ENCODE measurements around the gene CD40. TPM values are rescaled to one million over a fixed set of nuclear protein-coding genes. Genes with fewer than 3 reads are reported as not detected.

CD40 gene
- total RNA-seq = 1 to 10 TPM; 1.7 to 10.0 (median 4.0) TPM
- polyA plus RNA-seq = 1 to 10 TPM; 4.0 to 5.2 TPM
- total RNA-seq = 5.0 reads per million, percentile 24 among the genes with 10 or more reads in this experiment

DNA sequence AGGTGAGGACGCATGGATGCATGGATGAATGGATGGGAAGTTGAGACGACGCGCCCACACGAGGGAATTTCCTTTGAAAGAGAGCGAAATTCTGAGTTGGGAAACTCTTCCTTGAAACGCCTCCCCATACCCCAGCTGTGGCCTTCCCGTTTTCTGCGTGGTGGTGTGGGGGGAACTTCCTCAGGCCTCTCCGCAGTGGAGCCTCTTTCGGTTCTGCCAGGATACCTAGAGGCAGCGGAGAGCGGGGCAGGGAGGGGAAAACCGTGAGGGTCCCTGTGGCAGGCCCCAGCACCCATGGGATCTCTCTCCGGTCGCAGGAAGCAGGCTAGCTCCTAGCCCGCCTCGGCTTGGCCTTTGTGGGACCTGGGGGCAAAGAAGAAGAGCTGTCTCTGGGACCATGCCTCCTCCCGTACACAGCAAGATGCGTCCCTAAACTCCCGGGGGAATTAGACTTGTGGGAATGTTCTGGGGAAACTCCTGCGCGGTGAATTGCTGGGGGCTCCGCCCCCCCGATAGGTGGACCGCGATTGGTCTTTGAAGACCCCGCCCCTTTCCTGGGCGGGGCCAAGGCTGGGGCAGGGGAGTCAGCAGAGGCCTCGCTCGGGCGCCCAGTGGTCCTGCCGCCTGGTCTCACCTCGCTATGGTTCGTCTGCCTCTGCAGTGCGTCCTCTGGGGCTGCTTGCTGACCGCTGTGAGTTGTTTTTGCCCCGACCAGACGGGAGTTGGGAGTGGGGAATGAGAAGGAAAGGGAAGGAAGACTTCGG is at the start of gene CD40:
TSS of gene CD40 (plus strand) at position 611 of the 764 bp plus-strand sequence. CDS start at position 641, 30 bp downstream.
- POLR2A ChIA-PET = interaction anchor here (1.4 kb wide), 1 partner anchor 29 kb away, joined by 4 read pairs; no protein-coding TSS in a partner anchor
- CTCF ChIA-PET = interaction anchor here (0.6 to 0.7 kb wide), 2 partner anchors 112 to 141 kb away, joined by 3 read pairs; no protein-coding TSS in a partner anchor
- ATAC-seq = peak; percentile 96
- peak within 1 kb of the TSS in 7 of 9 donors; percentile 12 to 89 (median 77) for H3K27ac Mint-ChIP-seq
- H3K27ac ChIP-seq (ENCODE audit: low read depth, low read length) = peak within 1 kb of the TSS; percentile 56
- H3K27me3 Mint-ChIP-seq = peaks cover 0 to 29% (median 9%) of the 10 kb centered on the region in 5 donors
- H3K36me3 Mint-ChIP-seq = peaks cover 0 to 6% (median 0%) of the 10 kb centered on the region in 5 donors
- H3K4me1 ChIP-seq (ENCODE audit: control insufficient read depth in 2 of 2, insufficient read depth in 2 of 2, low read length in 2 of 2) = peaks cover 0 to 5% of the 10 kb centered on the region in 2 donors
- DNase-seq = peak; percentile 61 to 75 (median 66)
- H3K27me3 ChIP-seq (ENCODE audit: control insufficient read depth in 2 of 2, insufficient read depth in 2 of 2, low read length in 2 of 2) = no peaks in the 10 kb centered on the region
- H3K4me3 Mint-ChIP-seq = peak within 1 kb of the TSS; percentile 89 to 96 (median 92)
- H3K4me3 ChIP-seq (ENCODE audit: low read length) = peak within 1 kb of the TSS; percentile 72
- intact Hi-C loops (cut with micrococcal nuclease) = loop anchor here in 1 of 2 donors (1.0 kb wide), 1 partner anchor 29 kb away; the partner anchor contains the start of gene NCOA5
- no peaks in the 10 kb centered on the region for H3K9me3 ChIP-seq (ENCODE audit: control insufficient read depth in 2 of 3, low read length in 3 of 3)
- H3K4me1 Mint-ChIP-seq = peaks cover 12 to 35% (median 23%) of the 10 kb centered on the region in 7 donors
- peaks cover 0 to 2% (median 0%) of the 10 kb centered on the region in 11 donors for H3K9me3 Mint-ChIP-seq
- H3K36me3 ChIP-seq (ENCODE audit: control insufficient read depth in 2 of 3, insufficient read depth in 3 of 3, low read length in 3 of 3) = peaks cover 0 to 5% (median 0%) of the 10 kb centered on the region in 3 experiments

GRCh38 chr20:46070215-46070900 is 47.8 kb upstream of the CD40 start:
- no peaks in the 10 kb centered on the region for H3K9me3 Mint-ChIP-seq
- H3K4me3 ChIP-seq (ENCODE audit: low read length) = no peak overlapping the region
- H3K4me3 Mint-ChIP-seq = no peak overlapping the region

GRCh38 chr20:46071573-46071972 is 46.5 kb upstream of the CD40 start:
- Histone ChIP-seq H3K36me3 (ENCODE audit: control insufficient read depth in 2 of 3, insufficient read depth in 3 of 3, low read length in 3 of 3) (peaks cover 10 to 64% (median 16%) of the 10 kb centered on the region in 3 experiments), H3K27me3 (ENCODE audit: control insufficient read depth in 2 of 2, insufficient read depth in 2 of 2, low read length in 2 of 2) (no peaks in the 10 kb centered on the region), H3K27ac (ENCODE audit: low read depth, low read length) (no peak overlapping the region), H3K9me3 (ENCODE audit: control insufficient read depth in 2 of 3, low read length in 3 of 3) (no peaks in the 10 kb centered on the region), H3K4me1 (ENCODE audit: control insufficient read depth in 2 of 2, insufficient read depth in 2 of 2, low read length in 2 of 2) (no peaks in the 10 kb centered on the region), H3K4me3 (ENCODE audit: low read length) (no peak overlapping the region)
- Mint-ChIP-seq H3K27ac (no peak overlapping the region), H3K4me1 (peaks cover 5 to 9% (median 8%) of the 10 kb centered on the region in 7 donors), H3K36me3 (peaks cover 11 to 40% (median 39%) of the 10 kb centered on the region in 5 donors), H3K9me3 (no peaks in the 10 kb centered on the region), H3K4me3 (no peak overlapping the region), H3K27me3 (no peaks in the 10 kb centered on the region)
- intact Hi-C loops (cut with micrococcal nuclease) = no loop called here
- DNase-seq = no peak
- ChIA-PET CTCF (no interaction called here), POLR2A (no interaction called here)
- ATAC-seq = no peak

More at GRCh38 chr20:46070215-46070900, 47.8 kb upstream of the CD40 start:
- Mint-ChIP-seq H3K4me1 (peaks cover under 1 to 9% (median 8%) of the 10 kb centered on the region in 7 donors), H3K36me3 (peaks cover 15 to 46% (median 45%) of the 10 kb centered on the region in 5 donors), H3K27me3 (no peaks in the 10 kb centered on the region), H3K27ac (no peak overlapping the region)
- Histone ChIP-seq H3K36me3 (ENCODE audit: control insufficient read depth in 2 of 3, insufficient read depth in 3 of 3, low read length in 3 of 3) (peaks cover 16 to 70% (median 27%) of the 10 kb centered on the region in 3 experiments), H3K9me3 (ENCODE audit: control insufficient read depth in 2 of 3, low read length in 3 of 3) (no peaks in the 10 kb centered on the region), H3K27me3 (ENCODE audit: control insufficient read depth in 2 of 2, insufficient read depth in 2 of 2, low read length in 2 of 2) (no peaks in the 10 kb centered on the region), H3K27ac (ENCODE audit: low read depth, low read length) (no peak overlapping the region), H3K4me1 (ENCODE audit: control insufficient read depth in 2 of 2, insufficient read depth in 2 of 2, low read length in 2 of 2) (no peaks in the 10 kb centered on the region)
- DNase-seq (no peak), ATAC-seq (no peak)
- CTCF ChIA-PET = no interaction called here
- intact Hi-C loops (cut with micrococcal nuclease) = no loop called here
- POLR2A ChIA-PET = no interaction called here

GRCh38 chr20:46073024-46073423 is 45.1 kb upstream of the CD40 start:
- Mint-ChIP-seq H3K9me3 (no peaks in the 10 kb centered on the region), H3K4me3 (no peak overlapping the region), H3K27me3 (no peaks in the 10 kb centered on the region), H3K27ac (no peak overlapping the region), H3K36me3 (peaks cover 11 to 39% (median 31%) of the 10 kb centered on the region in 5 donors), H3K4me1 (peaks cover 5 to 17% (median 9%) of the 10 kb centered on the region in 7 donors)
- Histone ChIP-seq H3K27ac (ENCODE audit: low read depth, low read length) (no peak overlapping the region), H3K27me3 (ENCODE audit: control insufficient read depth in 2 of 2, insufficient read depth in 2 of 2, low read length in 2 of 2) (no peaks in the 10 kb centered on the region), H3K4me3 (ENCODE audit: low read length) (no peak overlapping the region), H3K4me1 (ENCODE audit: control insufficient read depth in 2 of 2, insufficient read depth in 2 of 2, low read length in 2 of 2) (no peaks in the 10 kb centered on the region), H3K9me3 (ENCODE audit: control insufficient read depth in 2 of 3, low read length in 3 of 3) (no peaks in the 10 kb centered on the region), H3K36me3 (ENCODE audit: control insufficient read depth in 2 of 3, insufficient read depth in 3 of 3, low read length in 3 of 3) (peaks cover 5 to 60% (median 9%) of the 10 kb centered on the region in 3 experiments)
- ChIA-PET CTCF (interaction anchor here (0.6 kb wide), 1 partner anchor 303 kb away, joined by 3 read pairs; no protein-coding TSS in a partner anchor), POLR2A (no interaction called here)
- ATAC-seq (no peak), DNase-seq (no peak)
- intact Hi-C loops (cut with micrococcal nuclease) = no loop called here

DNA sequence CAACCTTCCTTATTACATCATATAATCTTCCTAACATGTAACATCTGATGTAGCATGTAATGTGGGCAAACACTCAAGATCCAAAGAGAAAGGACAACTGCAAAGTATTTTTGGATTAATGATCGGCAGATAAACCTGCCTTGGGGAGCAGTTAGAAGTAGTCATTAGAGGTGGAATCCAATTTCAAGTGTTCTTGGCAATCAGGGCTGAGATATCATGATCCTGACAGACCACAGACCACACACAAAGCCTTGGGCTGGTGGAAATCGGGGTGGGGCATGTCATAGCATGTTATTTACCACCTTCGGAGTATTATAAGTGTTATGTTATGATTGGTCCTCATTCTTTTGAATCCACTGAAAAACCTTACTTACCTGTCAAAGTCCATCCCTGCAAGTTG is 44.7 kb upstream of the CD40 start:
- no peak overlapping the region for H3K27ac Mint-ChIP-seq
- H3K36me3 ChIP-seq (ENCODE audit: control insufficient read depth in 2 of 3, insufficient read depth in 3 of 3, low read length in 3 of 3) = peaks cover 5 to 60% (median 9%) of the 10 kb centered on the region in 3 experiments
- H3K27me3 Mint-ChIP-seq = no peaks in the 10 kb centered on the region
- H3K4me1 ChIP-seq (ENCODE audit: control insufficient read depth in 2 of 2, insufficient read depth in 2 of 2, low read length in 2 of 2) = no peaks in the 10 kb centered on the region
- POLR2A ChIA-PET = no interaction called here
- peaks cover 5 to 17% (median 11%) of the 10 kb centered on the region in 7 donors for H3K4me1 Mint-ChIP-seq
- H3K4me3 ChIP-seq (ENCODE audit: low read length) = no peak overlapping the region
- intact Hi-C loops (cut with micrococcal nuclease) = no loop called here
- DNase-seq = no peak
- ATAC-seq = no peak
- no peaks in the 10 kb centered on the region for H3K27me3 ChIP-seq (ENCODE audit: control insufficient read depth in 2 of 2, insufficient read depth in 2 of 2, low read length in 2 of 2)
- no peak overlapping the region for H3K4me3 Mint-ChIP-seq
- peaks cover 10 to 39% (median 27%) of the 10 kb centered on the region in 5 donors for H3K36me3 Mint-ChIP-seq
- H3K27ac ChIP-seq (ENCODE audit: low read depth, low read length) = no peak overlapping the region
- CTCF ChIA-PET = no interaction called here
- no peaks in the 10 kb centered on the region for H3K9me3 Mint-ChIP-seq
- H3K9me3 ChIP-seq (ENCODE audit: control insufficient read depth in 2 of 3, low read length in 3 of 3) = no peaks in the 10 kb centered on the region

- Mint-ChIP-seq H3K27ac (no peak overlapping the region), H3K9me3 (no peaks in the 10 kb centered on the region), H3K27me3 (no peaks in the 10 kb centered on the region), H3K4me3 (no peak overlapping the region), H3K4me1 (peaks cover 5 to 17% (median 13%) of the 10 kb centered on the region in 7 donors), H3K36me3 (peaks cover 9 to 42% (median 23%) of the 10 kb centered on the region in 5 donors)
- peaks cover 5 to 60% (median 8%) of the 10 kb centered on the region in 3 experiments for H3K36me3 ChIP-seq (ENCODE audit: control insufficient read depth in 2 of 3, insufficient read depth in 3 of 3, low read length in 3 of 3)
- H3K4me1 ChIP-seq (ENCODE audit: control insufficient read depth in 2 of 2, insufficient read depth in 2 of 2, low read length in 2 of 2) = no peaks in the 10 kb centered on the region
- no peak for ATAC-seq
- intact Hi-C loops (cut with micrococcal nuclease) = no loop called here
- H3K9me3 ChIP-seq (ENCODE audit: control insufficient read depth in 2 of 3, low read length in 3 of 3) = no peaks in the 10 kb centered on the region
- CTCF ChIA-PET = no interaction called here
- POLR2A ChIA-PET = no interaction called here
- H3K4me3 ChIP-seq (ENCODE audit: low read length) = no peak overlapping the region
- no peak for DNase-seq
- no peak overlapping the region for H3K27ac ChIP-seq (ENCODE audit: low read depth, low read length)
- H3K27me3 ChIP-seq (ENCODE audit: control insufficient read depth in 2 of 2, insufficient read depth in 2 of 2, low read length in 2 of 2) = no peaks in the 10 kb centered on the region
Observed at GRCh38 chr20:46074006-46074405, 44.1 kb upstream of the CD40 start.

Measured in naive thymus-derived CD4-positive, alpha-beta T cell (primary cell).